BE2C (cell line): ENCODE results near the gene STARD9.
A peak's percentile ranks its signal among the peaks of the same experiment; 100 is the strongest.

ENCODE experiments used
- DNase-seq: peaks from one replicate; pipeline ENCODE4 v3.0.0-alpha.2; 2020
- H3K27me3 ChIP-seq: fragments of 250-450 bp; sonication (Bioruptor Pico); 2 replicates; pipeline ENCODE4 v1.5.1; 2020; ENCODE audit warnings: mild to moderate bottlenecking
- H3K36me3 ChIP-seq: fragments of 250-450 bp; sonication (Bioruptor Pico); 2 replicates; pipeline ENCODE4 v1.5.1; 2020; ENCODE audit warnings: mild to moderate bottlenecking
- H3K4me1 ChIP-seq: fragments of 250-450 bp; sonication (Bioruptor Pico); 2 replicates; pipeline ENCODE4 v1.5.1; 2020
- H3K4me3 ChIP-seq: 2 replicates; pipeline ENCODE4 v1.5.1; 2011; ENCODE audit warnings: low read depth, low read length
- H3K9me3 ChIP-seq: fragments of 250-450 bp; sonication (Bioruptor Pico); 2 replicates; pipeline ENCODE4 v1.5.1; 2020
- CTCF ChIP-seq: IDR thresholded peaks from 2 replicates; pipeline ENCODE4 v1.5.1; 2012; ENCODE audit warnings: mild to moderate bottlenecking, low read depth, low read length

STARD9 gene

GRCh38 chr15:42576040-42576594 is 711 bp downstream of the STARD9 start:
- no peak for DNase-seq
- no peaks in the 10 kb centered on the region for H3K36me3 ChIP-seq
- no peaks in the 10 kb centered on the region for H3K9me3 ChIP-seq
- TF ChIP-seq CTCF = no peak
- H3K4me3 ChIP-seq = peak overlapping the region; percentile 84
- H3K4me1 ChIP-seq = peaks cover 6% of the 10 kb centered on the region
- H3K27me3 ChIP-seq = no peaks in the 10 kb centered on the region

GRCh38 chr15:42576776-42577175 is 1.4 kb downstream of the STARD9 start:
- Histone ChIP-seq H3K4me3 (peak overlapping the region; percentile 84), H3K27me3 (no peaks in the 10 kb centered on the region)
- no peak for DNase-seq

GRCh38 chr15:42577514-42578031 is 2.2 kb downstream of the STARD9 start:
- Histone ChIP-seq H3K9me3 (no peaks in the 10 kb centered on the region), H3K4me1 (peaks cover 13% of the 10 kb centered on the region), H3K36me3 (no peaks in the 10 kb centered on the region; the same call in 1 of the 2 replicates), H3K4me3 (no peak overlapping the region), H3K27me3 (no peaks in the 10 kb centered on the region)
- DNase-seq = no peak
- no peak for TF ChIP-seq CTCF

More at GRCh38 chr15:42576776-42577175, 1.4 kb downstream of the STARD9 start:
- H3K9me3 ChIP-seq = no peaks in the 10 kb centered on the region
- no peak for TF ChIP-seq CTCF
- no peaks in the 10 kb centered on the region for H3K36me3 ChIP-seq
- peaks cover 7% of the 10 kb centered on the region for H3K4me1 ChIP-seq

GRCh38 chr15:42578984-42579537 is 3.7 kb downstream of the STARD9 start:
- Histone ChIP-seq H3K4me3 (no peak overlapping the region), H3K27me3 (no peaks in the 10 kb centered on the region), H3K36me3 (no peaks in the 10 kb centered on the region; the same call in 1 of the 2 replicates), H3K4me1 (peaks cover 28% of the 10 kb centered on the region), H3K9me3 (no peaks in the 10 kb centered on the region)
- TF ChIP-seq CTCF = no peak
- DNase-seq = no peak

- Histone ChIP-seq H3K27me3 (no peaks in the 10 kb centered on the region), H3K9me3 (no peaks in the 10 kb centered on the region), H3K4me3 (peak overlapping the region; percentile 56), H3K4me1 (peaks cover 23% of the 10 kb centered on the region), H3K36me3 (no peaks in the 10 kb centered on the region; the same call in 1 of the 2 replicates)
- peak; percentile 92 for DNase-seq
- TF ChIP-seq CTCF = no peak
Measured at GRCh38 chr15:42581272-42581730, 5.9 kb downstream of the STARD9 start.

GRCh38 chr15:42582569-42583375 is 7.4 kb downstream of the STARD9 start:
- no peak for TF ChIP-seq CTCF
- H3K4me1 ChIP-seq = peaks cover 23% of the 10 kb centered on the region
- DNase-seq = no peak

More at GRCh38 chr15:42582569-42583375, 7.4 kb downstream of the STARD9 start:
- H3K4me3 ChIP-seq = no peak overlapping the region
- H3K9me3 ChIP-seq = no peaks in the 10 kb centered on the region
- H3K36me3 ChIP-seq = no peaks in the 10 kb centered on the region; the same call in none of the 2 replicates
- H3K27me3 ChIP-seq = no peaks in the 10 kb centered on the region
